ENCODE results near the gene MAGI1. TPM values are rescaled to one million over a fixed set of nuclear protein-coding genes. Genes with fewer than 3 reads are reported as not detected.
A peak's percentile ranks its signal among the peaks of the same experiment; 100 is the strongest.

MAGI1 gene
- total RNA-seq, 2 donors from 2014 or later, result 38.6 to 45.1 TPM

GRCh38 chr3:65343736-65344135 is 695.0 kb downstream of the MAGI1 start:
- no peaks in the 10 kb centered on the region for H3K36me3 ChIP-seq (ENCODE audit: control insufficient read depth, insufficient read depth, low read length)
- TF ChIP-seq CTCF (conservative IDR thresholded peaks at IDR 0.05), result no peak
- Mint-ChIP-seq H3K27ac (no peak overlapping the region), H3K4me1 (peaks cover 31% of the 10 kb centered on the region), H3K9me3 (no peaks in the 10 kb centered on the region), H3K27me3 (ENCODE audit: insufficient read depth) (no peaks in the 10 kb centered on the region), H3K4me3 (no peak overlapping the region), H3K36me3 (ENCODE audit: low read depth) (no peaks in the 10 kb centered on the region)
- H3K27ac ChIP-seq (ENCODE audit: low read depth, low read length), result no peak overlapping the region
- H3K9ac ChIP-seq (ENCODE audit: extremely low read depth, low read length, poor library complexity, severe bottlenecking), result no peak overlapping the region
- DNase-seq, result no peak
- 75 to 85% methylated on average over 2 to 4 of the region's 4 CpGs for WGBS, 2 experiments (ENCODE audit: insufficient coverage in 1 of 2, insufficient read length in 1 of 2)
- no peaks in the 10 kb centered on the region for H3K9me3 ChIP-seq (ENCODE audit: control insufficient read depth, low read length)
- no peaks in the 10 kb centered on the region for H3K27me3 ChIP-seq (ENCODE audit: control insufficient read depth, insufficient read depth, low read length, poor library complexity, severe bottlenecking)
- no peak overlapping the region for H3K4me3 ChIP-seq (ENCODE audit: low read length)
- no peaks in the 10 kb centered on the region for H3K4me1 ChIP-seq (ENCODE audit: control insufficient read depth, insufficient read depth, low read length)

- H3K4me3 ChIP-seq (ENCODE audit: low read length), result no peak overlapping the region
- H3K9me3 ChIP-seq (ENCODE audit: control insufficient read depth, low read length), result no peaks in the 10 kb centered on the region
- Mint-ChIP-seq H3K27ac (no peak overlapping the region), H3K9me3 (no peaks in the 10 kb centered on the region), H3K27me3 (ENCODE audit: insufficient read depth) (no peaks in the 10 kb centered on the region), H3K36me3 (ENCODE audit: low read depth) (no peaks in the 10 kb centered on the region), H3K4me3 (no peak overlapping the region), H3K4me1 (peaks cover 25% of the 10 kb centered on the region)
- no peaks in the 10 kb centered on the region for H3K4me1 ChIP-seq (ENCODE audit: control insufficient read depth, insufficient read depth, low read length)
- TF ChIP-seq CTCF (conservative IDR thresholded peaks at IDR 0.05), result no peak
- H3K36me3 ChIP-seq (ENCODE audit: control insufficient read depth, insufficient read depth, low read length), result no peaks in the 10 kb centered on the region
- H3K27me3 ChIP-seq (ENCODE audit: control insufficient read depth, insufficient read depth, low read length, poor library complexity, severe bottlenecking), result no peaks in the 10 kb centered on the region
- 92 to 97% methylated on average over 3 to 6 of the region's 6 CpGs for WGBS, 2 experiments (ENCODE audit: insufficient coverage in 1 of 2, insufficient read length in 1 of 2)
- H3K27ac ChIP-seq (ENCODE audit: low read depth, low read length), result no peak overlapping the region
- no peak for DNase-seq
- no peak overlapping the region for H3K9ac ChIP-seq (ENCODE audit: extremely low read depth, low read length, poor library complexity, severe bottlenecking)
These were observed 695.7 kb downstream of the MAGI1 start for GRCh38 chr3:65343026-65343425.

- no peaks in the 10 kb centered on the region for H3K9me3 ChIP-seq (ENCODE audit: control insufficient read depth, low read length)
- Mint-ChIP-seq H3K9me3 (no peaks in the 10 kb centered on the region), H3K27ac (no peak overlapping the region), H3K4me1 (peaks cover 25% of the 10 kb centered on the region), H3K36me3 (ENCODE audit: low read depth) (no peaks in the 10 kb centered on the region), H3K27me3 (ENCODE audit: insufficient read depth) (no peaks in the 10 kb centered on the region), H3K4me3 (no peak overlapping the region)
- H3K27ac ChIP-seq (ENCODE audit: low read depth, low read length), result no peak overlapping the region
- 53 to 73% methylated on average over 7 to 12 of the region's 12 CpGs for WGBS, 2 experiments (ENCODE audit: insufficient coverage in 1 of 2, insufficient read length in 1 of 2)
- H3K36me3 ChIP-seq (ENCODE audit: control insufficient read depth, insufficient read depth, low read length), result no peaks in the 10 kb centered on the region
- TF ChIP-seq CTCF (conservative IDR thresholded peaks at IDR 0.05), result peak; percentile 97
- no peaks in the 10 kb centered on the region for H3K4me1 ChIP-seq (ENCODE audit: control insufficient read depth, insufficient read depth, low read length)
- H3K4me3 ChIP-seq (ENCODE audit: low read length), result no peak overlapping the region
- no peaks in the 10 kb centered on the region for H3K27me3 ChIP-seq (ENCODE audit: control insufficient read depth, insufficient read depth, low read length, poor library complexity, severe bottlenecking)
- H3K9ac ChIP-seq (ENCODE audit: extremely low read depth, low read length, poor library complexity, severe bottlenecking), result no peak overlapping the region
- DNase-seq, result peak; percentile 94
These were observed 696.5 kb downstream of the MAGI1 start for GRCh38 chr3:65342084-65342683.
